ENCODE data around the gene FBLN1.
"Not testable (repeated sequence)": the region's sequence is repeated elsewhere in the genome, so short reads cannot be mapped to it uniquely, and the experiment has no call there.

The FBLN1 gene

DNA sequence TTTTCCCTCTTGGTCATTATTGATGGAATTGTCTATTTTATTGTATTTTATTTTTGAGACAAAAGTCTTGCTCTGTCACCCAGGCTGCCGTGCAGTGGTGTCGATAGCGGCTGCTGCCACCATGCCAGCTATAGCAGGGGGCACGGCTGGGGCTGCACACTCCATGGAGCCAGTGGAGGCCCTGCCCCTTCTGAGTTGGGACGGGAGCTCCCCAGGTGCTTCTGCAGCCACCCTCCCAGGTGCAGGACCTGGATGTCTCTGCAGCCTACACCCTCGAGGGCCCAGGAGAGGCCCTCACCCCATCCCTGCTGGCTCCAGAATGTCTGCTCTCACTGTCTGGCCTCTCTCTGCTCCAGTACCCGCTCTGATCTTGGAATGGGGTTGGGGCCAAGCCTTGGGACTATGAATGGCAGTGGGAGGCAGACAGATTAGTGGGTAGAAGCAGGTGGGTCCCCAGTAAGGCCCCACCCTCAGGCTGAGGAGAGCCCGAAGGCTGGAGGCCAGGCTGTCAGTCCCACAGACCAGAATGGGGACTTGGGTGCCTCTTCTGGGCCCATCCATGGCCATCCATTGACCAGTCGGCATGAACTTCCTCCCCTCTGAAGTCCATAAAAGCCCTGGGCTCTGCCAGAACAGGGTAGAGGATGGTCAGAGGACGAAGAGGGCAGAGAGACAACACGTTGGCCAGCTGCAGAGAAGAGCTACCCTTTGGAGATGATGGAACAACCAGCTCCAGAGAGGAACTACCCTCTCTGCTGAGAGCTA lies 119.3 kb downstream of the FBLN1 start:
- Histone ChIP-seq H3K4me3 (ENCODE audit: low read depth, low read length, poor library complexity, severe bottlenecking) (no peak overlapping the region), H3F3A (ENCODE audit: insufficient read depth, low read length) (no peaks in the 10 kb centered on the region), H3K27me3 (ENCODE audit: insufficient read depth, low read length) (no peaks in the 10 kb centered on the region; the same call in 1 of the 2 replicates), H2AFZ (ENCODE audit: low read length) (no peak overlapping the region), H3K4me1 (ENCODE audit: insufficient read depth, low read length, severe bottlenecking) (no peaks in the 10 kb centered on the region), H3K36me3 (ENCODE audit: insufficient read depth, low read length) (no peaks in the 10 kb centered on the region; the same call in 1 of the 2 replicates), H4K20me1 (ENCODE audit: insufficient read depth, low read length) (no peaks in the 10 kb centered on the region), H3K9me3 (ENCODE audit: low read length) (0 out of 2 replicates have a peak, but pooled peaks cover 3% of the 10 kb centered on the region), H3K27ac (ENCODE audit: low read depth, low read length, poor library complexity, severe bottlenecking) (no peak overlapping the region), H3K4me2 (ENCODE audit: low read length) (no peak overlapping the region), H3K9me2 (ENCODE audit: low read depth, low read length) (no peaks in the 10 kb centered on the region), H3K79me2 (ENCODE audit: insufficient read depth, low read length) (no peaks in the 10 kb centered on the region), H3K9ac (ENCODE audit: low read length) (no peak overlapping the region)
- TF ChIP-seq EZH2 (IDR thresholded peaks at IDR 0.05; ENCODE audit: borderline replicate concordance, low read length), result no peak
- TF ChIP-seq CTCF (IDR thresholded peaks at IDR 0.05; ENCODE audit: low read length), result no peak

- H3K9ac ChIP-seq (ENCODE audit: low read length); H3K4me3 ChIP-seq (ENCODE audit: low read depth, low read length, poor library complexity, severe bottlenecking); H4K20me1 ChIP-seq (ENCODE audit: insufficient read depth, low read length); H3F3A ChIP-seq (ENCODE audit: insufficient read depth, low read length); H3K27ac ChIP-seq (ENCODE audit: low read depth, low read length, poor library complexity, severe bottlenecking); H3K4me1 ChIP-seq (ENCODE audit: insufficient read depth, low read length, severe bottlenecking); H2AFZ ChIP-seq (ENCODE audit: low read length); H3K4me2 ChIP-seq (ENCODE audit: low read length); H3K36me3 ChIP-seq (ENCODE audit: insufficient read depth, low read length); H3K9me2 ChIP-seq (ENCODE audit: low read depth, low read length); H3K27me3 ChIP-seq (ENCODE audit: insufficient read depth, low read length); H3K9me3 ChIP-seq (ENCODE audit: low read length); H3K79me2 ChIP-seq (ENCODE audit: insufficient read depth, low read length): not testable (repeated sequence)
These were observed 120.9 kb downstream of the FBLN1 start for GRCh38 chr22:45623464-45624145.

DNA sequence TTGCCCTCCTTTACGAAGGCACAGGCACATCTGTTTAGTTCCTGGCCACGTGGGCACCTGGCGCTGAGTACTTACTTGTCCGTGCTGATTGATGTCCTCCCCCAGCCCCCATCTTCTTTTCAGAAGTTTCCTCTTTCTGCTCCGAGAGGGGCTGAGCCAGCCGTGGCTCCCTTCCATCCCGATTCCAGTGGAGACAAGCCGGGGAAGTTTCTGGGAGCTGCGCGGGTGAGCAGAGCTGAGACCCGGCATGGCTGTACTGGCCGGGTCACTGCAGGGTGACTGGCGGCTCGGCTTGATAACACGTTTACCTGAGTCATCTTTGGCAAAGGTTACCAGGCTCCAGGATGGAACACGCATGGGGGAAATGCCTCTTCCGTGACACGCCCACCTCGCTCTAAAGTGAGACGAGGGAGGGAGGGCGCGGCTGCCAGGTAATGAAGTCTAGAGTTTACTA lies 123.5 kb downstream of the FBLN1 start:
- Histone ChIP-seq H3K27me3 (ENCODE audit: insufficient read depth, low read length) (no peaks in the 10 kb centered on the region; the same call in 1 of the 2 replicates), H3K9me3 (ENCODE audit: low read length) (no peaks in the 10 kb centered on the region), H3K4me2 (ENCODE audit: low read length) (no peak overlapping the region), H3K9ac (ENCODE audit: low read length) (no peak overlapping the region), H3K9me2 (ENCODE audit: low read depth, low read length) (no peaks in the 10 kb centered on the region), H3F3A (ENCODE audit: insufficient read depth, low read length) (no peaks in the 10 kb centered on the region), H3K4me1 (ENCODE audit: insufficient read depth, low read length, severe bottlenecking) (no peaks in the 10 kb centered on the region), H3K36me3 (ENCODE audit: insufficient read depth, low read length) (no peaks in the 10 kb centered on the region), H3K27ac (ENCODE audit: low read depth, low read length, poor library complexity, severe bottlenecking) (no peak overlapping the region), H3K79me2 (ENCODE audit: insufficient read depth, low read length) (no peaks in the 10 kb centered on the region), H4K20me1 (ENCODE audit: insufficient read depth, low read length) (no peaks in the 10 kb centered on the region), H2AFZ (ENCODE audit: low read length) (no peak overlapping the region), H3K4me3 (ENCODE audit: low read depth, low read length, poor library complexity, severe bottlenecking) (no peak overlapping the region)
- TF ChIP-seq EZH2 (IDR thresholded peaks at IDR 0.05; ENCODE audit: borderline replicate concordance, low read length), result no peak
- TF ChIP-seq CTCF (IDR thresholded peaks at IDR 0.05; ENCODE audit: low read length), result no peak

All from OCI-LY1 (cell line).